Ectodermal cell (in vitro differentiated cells): ENCODE data around the gene IL16.

Source experiments
- H3K27ac ChIP-seq: 2 replicates; pipeline ENCODE4 v1.7.0; 2013; ENCODE audit warnings: mild to moderate bottlenecking, low read depth, low read length; ENCODE audit not compliant: insufficient read depth, poor library complexity, severe bottlenecking
- H3K27me3 ChIP-seq: 2 replicates; pipeline ENCODE4 v1.7.0; 2013; ENCODE audit warnings: mild to moderate bottlenecking, low read length; ENCODE audit not compliant: insufficient read depth, control insufficient read depth, poor library complexity, severe bottlenecking
- H3K36me3 ChIP-seq: one replicate; pipeline ENCODE4 v1.7.0; 2013; ENCODE audit warnings: low read length; ENCODE audit not compliant: control insufficient read depth, insufficient read depth
- H3K4me1 ChIP-seq: one replicate; pipeline ENCODE4 v1.7.0; 2013; ENCODE audit warnings: low read length; ENCODE audit not compliant: control insufficient read depth, insufficient read depth
- H3K4me3 ChIP-seq: 2 replicates; pipeline ENCODE4 v1.7.0; 2013; ENCODE audit warnings: low read depth, low read length, control low read depth; ENCODE audit not compliant: insufficient read depth
- H3K9me3 ChIP-seq: 2 replicates; pipeline ENCODE4 v1.7.0; 2013; ENCODE audit warnings: mild to moderate bottlenecking, low read length, moderate library complexity; ENCODE audit not compliant: control insufficient read depth
- WGBS, 2 experiments: methylation state at CpG; one replicate each; pipeline ENCODE4 v1.1.7; 2013; ENCODE audit warnings: missing lambda C conversion rate in 2 of 2; 5-methylcytosine and 5-hydroxymethylcytosine counted together

Gene IL16

GRCh38 chr15:81254277-81254915, 57.7 kb downstream of the IL16 start:
- Histone ChIP-seq H3K9me3 (no peaks in the 10 kb centered on the region), H3K27ac (no peak overlapping the region), H3K4me1 (no peaks in the 10 kb centered on the region), H3K4me3 (no peak overlapping the region), H3K27me3 (no peaks in the 10 kb centered on the region), H3K36me3 (no peaks in the 10 kb centered on the region)
- 79 to 82% methylated on average over 5 of the region's 5 CpGs for WGBS, 2 experiments

- Histone ChIP-seq H3K27me3 (no peaks in the 10 kb centered on the region), H3K36me3 (no peaks in the 10 kb centered on the region), H3K27ac (no peak overlapping the region), H3K4me1 (no peaks in the 10 kb centered on the region), H3K4me3 (no peak overlapping the region), H3K9me3 (no peaks in the 10 kb centered on the region)
- 95% methylated on average over 3 of the region's 3 CpGs for WGBS, 2 experiments
Measured at GRCh38 chr15:81254916-81255290, 58.2 kb downstream of the IL16 start.

- Histone ChIP-seq H3K27ac (no peak overlapping the region), H3K27me3 (no peaks in the 10 kb centered on the region), H3K9me3 (no peaks in the 10 kb centered on the region), H3K36me3 (no peaks in the 10 kb centered on the region), H3K4me1 (no peaks in the 10 kb centered on the region), H3K4me3 (no peak overlapping the region)
- WGBS, 2 experiments = 82 to 83% methylated on average over 5 of the region's 5 CpGs
Measured at GRCh38 chr15:81255315-81255957, 58.8 kb downstream of the IL16 start.

GRCh38 chr15:81255958-81256320, 59.3 kb downstream of the IL16 start:
- no peaks in the 10 kb centered on the region for H3K27me3 ChIP-seq
- H3K9me3 ChIP-seq = no peaks in the 10 kb centered on the region
- H3K36me3 ChIP-seq = no peaks in the 10 kb centered on the region
- no peaks in the 10 kb centered on the region for H3K4me1 ChIP-seq
- H3K27ac ChIP-seq = no peak overlapping the region
- H3K4me3 ChIP-seq = no peak overlapping the region

- no peaks in the 10 kb centered on the region for H3K9me3 ChIP-seq
- no peaks in the 10 kb centered on the region for H3K4me1 ChIP-seq
- H3K27ac ChIP-seq = no peak overlapping the region
- no CpG with 5 or more reads among the region's 1 CpG for WGBS, 2 experiments
- no peak overlapping the region for H3K4me3 ChIP-seq
- H3K36me3 ChIP-seq = no peaks in the 10 kb centered on the region
- H3K27me3 ChIP-seq = no peaks in the 10 kb centered on the region
Measured at GRCh38 chr15:81256916-81257315, 60.2 kb downstream of the IL16 start.

- no peaks in the 10 kb centered on the region for H3K9me3 ChIP-seq
- H3K4me3 ChIP-seq = no peak overlapping the region
- no peaks in the 10 kb centered on the region for H3K4me1 ChIP-seq
- no peaks in the 10 kb centered on the region for H3K27me3 ChIP-seq
- no peak overlapping the region for H3K27ac ChIP-seq
- 71 to 75% methylated on average over 2 of the region's 2 CpGs for WGBS, 2 experiments
- H3K36me3 ChIP-seq = no peaks in the 10 kb centered on the region
Measured at GRCh38 chr15:81257435-81257834, 60.8 kb downstream of the IL16 start.

- Histone ChIP-seq H3K36me3 (no peaks in the 10 kb centered on the region), H3K4me3 (no peak overlapping the region), H3K4me1 (no peaks in the 10 kb centered on the region), H3K9me3 (no peaks in the 10 kb centered on the region), H3K27me3 (no peaks in the 10 kb centered on the region), H3K27ac (no peak overlapping the region)
- 84 to 89% methylated on average over 2 to 7 of the region's 8 CpGs for WGBS, 2 experiments
Measured at GRCh38 chr15:81258455-81258854, 61.8 kb downstream of the IL16 start.

GRCh38 chr15:81259760-81260298, 63.1 kb downstream of the IL16 start:
- WGBS, 2 experiments = 89 to 90% methylated on average over 4 of the region's 4 CpGs
- H3K27me3 ChIP-seq = no peaks in the 10 kb centered on the region
- H3K27ac ChIP-seq = no peak overlapping the region

GRCh38 chr15:81261172-81261811, 64.6 kb downstream of the IL16 start:
- no peaks in the 10 kb centered on the region for H3K36me3 ChIP-seq
- no peak overlapping the region for H3K27ac ChIP-seq
- peaks cover 6% of the 10 kb centered on the region for H3K4me1 ChIP-seq
- no peaks in the 10 kb centered on the region for H3K27me3 ChIP-seq
- WGBS, 2 experiments = 80 to 84% methylated on average over 6 of the region's 6 CpGs
- no peaks in the 10 kb centered on the region for H3K9me3 ChIP-seq
- H3K4me3 ChIP-seq = no peak overlapping the region

More at GRCh38 chr15:81259760-81260298, 63.1 kb downstream of the IL16 start:
- H3K4me1 ChIP-seq = no peaks in the 10 kb centered on the region
- no peaks in the 10 kb centered on the region for H3K36me3 ChIP-seq
- H3K4me3 ChIP-seq = no peak overlapping the region
- H3K9me3 ChIP-seq = no peaks in the 10 kb centered on the region

- peaks cover 7% of the 10 kb centered on the region for H3K4me1 ChIP-seq
- no peak overlapping the region for H3K27ac ChIP-seq
- H3K27me3 ChIP-seq = no peaks in the 10 kb centered on the region
- H3K4me3 ChIP-seq = no peak overlapping the region
- no peaks in the 10 kb centered on the region for H3K36me3 ChIP-seq
- 95% methylated on average over 4 of the region's 4 CpGs for WGBS, 2 experiments
- H3K9me3 ChIP-seq = no peaks in the 10 kb centered on the region
Measured at GRCh38 chr15:81263477-81263876, 66.8 kb downstream of the IL16 start.
